ENCODE measurements around the gene SLCO2B1.

Gene SLCO2B1

GRCh38 chr11:75195167-75195962 lies 44.5 kb downstream of the SLCO2B1 start:
- no peak for DNase-seq

GRCh38 chr11:75196426-75196825 lies 45.5 kb downstream of the SLCO2B1 start:
- DNase-seq, result no peak

- DNase-seq, result no peak
Measured at GRCh38 chr11:75197512-75198277, 46.8 kb downstream of the SLCO2B1 start.

- no peak for DNase-seq
Measured at GRCh38 chr11:75198278-75198973, 47.5 kb downstream of the SLCO2B1 start.

GRCh38 chr11:75199412-75199955 lies 48.6 kb downstream of the SLCO2B1 start:
- no peak for DNase-seq

GRCh38 chr11:75200051-75200450 lies 49.1 kb downstream of the SLCO2B1 start:
- DNase-seq, result no peak

GRCh38 chr11:75200531-75200930 lies 49.6 kb downstream of the SLCO2B1 start:
- no peak for DNase-seq

GRCh38 chr11:75201771-75202170 lies 50.9 kb downstream of the SLCO2B1 start:
- no peak for DNase-seq

- no peak for DNase-seq
Measured at GRCh38 chr11:75202195-75202594, 51.3 kb downstream of the SLCO2B1 start.

- no peak for DNase-seq
Measured at GRCh38 chr11:75203138-75203537, 52.2 kb downstream of the SLCO2B1 start.

- DNase-seq, result no peak
Measured at GRCh38 chr11:75203641-75204011, 52.7 kb downstream of the SLCO2B1 start.

GRCh38 chr11:75204012-75204674 lies 53.2 kb downstream of the SLCO2B1 start:
- no peak for DNase-seq

GRCh38 chr11:75204685-75205563 lies 54.0 kb downstream of the SLCO2B1 start:
- DNase-seq, result peak; percentile 91

GRCh38 chr11:75205564-75206020 lies 54.7 kb downstream of the SLCO2B1 start:
- no peak for DNase-seq

GRCh38 chr11:75208446-75208845 lies 57.5 kb downstream of the SLCO2B1 start:
- no peak for DNase-seq

- no peak for DNase-seq
Measured at GRCh38 chr11:75212411-75212810, 61.5 kb downstream of the SLCO2B1 start.

- peak; percentile 81 to 83 for DNase-seq
Measured at GRCh38 chr11:75214411-75214821, 63.5 kb downstream of the SLCO2B1 start.

GRCh38 chr11:75214843-75215242 lies 63.9 kb downstream of the SLCO2B1 start:
- DNase-seq, result no peak

- no peak for DNase-seq
Measured at GRCh38 chr11:75219869-75220268, 69.0 kb downstream of the SLCO2B1 start.

- DNase-seq, result no peak
Measured at GRCh38 chr11:75223954-75224643, 73.2 kb downstream of the SLCO2B1 start.

GRCh38 chr11:75225794-75226193 lies 74.9 kb downstream of the SLCO2B1 start:
- DNase-seq, result no peak

Measured in stimulated activated CD4-positive, alpha-beta T cell treated with anti-CD3 and anti-CD28 coated beads, Interleukin-2, amount 100 ng/mL, for 24 hours (primary cell).